ENCODE results near the gene SPRED3.

- TF ChIP-seq EZH2 (IDR thresholded peaks at IDR 0.05; ENCODE audit: borderline replicate concordance) (no peak), CTCF (IDR thresholded peaks at IDR 0.05; ENCODE audit: poor library complexity) (no peak), EZH2phosphoT487 (IDR thresholded peaks at IDR 0.05; ENCODE audit: low read depth, severe bottlenecking, unreplicated experiment) (no peak)
These were observed 29.3 kb downstream of the SPRED3 start for GRCh38 chr19:38417544-38418506.

All from hepatocyte (in vitro differentiated cells).